ENCODE results near the gene MAVS. TPM values are rescaled to one million over a fixed set of nuclear protein-coding genes. Genes with fewer than 3 reads are reported as not detected.

MAVS gene
- total RNA-seq, result 10 to 100 TPM; 39.6 to 94.4 (median 69.7) TPM

DNA sequence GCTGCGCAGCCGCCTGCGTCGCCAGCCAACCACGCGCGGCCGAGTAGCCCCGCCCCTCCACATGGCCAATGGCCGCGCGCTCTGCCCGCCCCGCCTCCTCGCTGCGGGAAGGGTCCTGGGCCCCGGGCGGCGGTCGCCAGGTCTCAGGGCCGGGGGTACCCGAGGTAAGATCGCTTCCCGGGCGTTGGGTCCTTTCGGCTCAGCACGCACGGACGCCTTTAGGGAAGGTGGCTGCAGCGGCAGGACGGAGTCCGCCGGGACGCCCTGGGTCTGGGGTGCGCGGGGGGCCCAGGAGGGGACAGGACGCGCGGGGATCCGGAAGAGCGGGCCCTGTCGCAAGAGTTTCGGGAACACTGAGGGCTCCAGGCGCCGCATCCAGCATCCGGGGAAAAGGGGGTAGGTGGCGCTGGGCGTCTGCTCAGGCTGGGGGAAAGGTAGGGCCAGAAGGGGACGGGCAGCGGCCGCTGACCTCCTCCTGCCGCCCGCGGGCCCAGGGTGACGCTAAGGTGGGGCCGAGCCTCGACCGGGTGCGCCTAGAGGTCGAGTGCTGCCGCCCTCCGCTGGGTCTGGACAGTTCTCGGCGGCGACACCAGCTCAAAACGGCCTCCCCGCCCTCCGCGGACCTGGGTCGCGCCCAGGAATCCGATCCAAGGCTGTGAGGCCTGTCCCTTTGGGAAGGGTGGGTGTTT, at the start of gene MAVS:
Gene MAVS, plus strand, starts transcription at position 95 of the 689 bp plus-strand sequence. CDS start 7,791 bp downstream, outside the sequence.
- no peaks in the 10 kb centered on the region for H3K27me3 ChIP-seq
- peak within 1 kb of the TSS; percentile 79 to 95 (median 90) for H3K4me3 ChIP-seq
- peaks cover 0 to 33% (median 8%) of the 10 kb centered on the region in 4 donors for H3K4me1 ChIP-seq
- H3K36me3 ChIP-seq, result no peaks in the 10 kb centered on the region
- DNase-seq, result peak; percentile 87 to 95 (median 94)
- H3K27ac ChIP-seq, result peak within 1 kb of the TSS; percentile 92 to 96 (median 95)
- TF ChIP-seq POLR2A (IDR thresholded peaks at IDR 0.05), result peak; percentile 69 to 80
- TF ChIP-seq, protein P1, sequence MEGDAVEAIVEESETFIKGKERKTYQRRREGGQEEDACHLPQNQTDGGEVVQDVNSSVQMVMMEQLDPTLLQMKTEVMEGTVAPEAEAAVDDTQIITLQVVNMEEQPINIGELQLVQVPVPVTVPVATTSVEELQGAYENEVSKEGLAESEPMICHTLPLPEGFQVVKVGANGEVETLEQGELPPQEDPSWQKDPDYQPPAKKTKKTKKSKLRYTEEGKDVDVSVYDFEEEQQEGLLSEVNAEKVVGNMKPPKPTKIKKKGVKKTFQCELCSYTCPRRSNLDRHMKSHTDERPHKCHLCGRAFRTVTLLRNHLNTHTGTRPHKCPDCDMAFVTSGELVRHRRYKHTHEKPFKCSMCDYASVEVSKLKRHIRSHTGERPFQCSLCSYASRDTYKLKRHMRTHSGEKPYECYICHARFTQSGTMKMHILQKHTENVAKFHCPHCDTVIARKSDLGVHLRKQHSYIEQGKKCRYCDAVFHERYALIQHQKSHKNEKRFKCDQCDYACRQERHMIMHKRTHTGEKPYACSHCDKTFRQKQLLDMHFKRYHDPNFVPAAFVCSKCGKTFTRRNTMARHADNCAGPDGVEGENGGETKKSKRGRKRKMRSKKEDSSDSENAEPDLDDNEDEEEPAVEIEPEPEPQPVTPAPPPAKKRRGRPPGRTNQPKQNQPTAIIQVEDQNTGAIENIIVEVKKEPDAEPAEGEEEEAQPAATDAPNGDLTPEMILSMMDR (IDR thresholded peaks at IDR 0.05), result peak in 1 of 6 experiments; percentile 5
- no peaks in the 10 kb centered on the region for H3K9me3 ChIP-seq

DNA sequence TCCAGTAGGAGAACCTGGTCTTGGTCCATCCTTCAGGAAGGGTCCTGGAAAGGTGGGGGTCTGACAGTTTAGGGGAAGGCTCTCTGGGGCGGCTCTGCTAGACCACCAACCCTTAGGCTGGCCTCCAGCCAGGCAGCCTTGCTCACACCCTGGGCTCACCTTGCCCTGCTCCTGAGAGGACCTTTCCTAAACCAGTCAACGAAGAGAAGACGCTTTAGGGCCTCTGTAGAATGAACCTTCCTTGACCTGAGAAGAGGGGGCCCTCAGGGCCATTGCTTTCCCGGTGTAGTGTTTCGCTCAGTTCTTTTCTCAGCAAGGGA, 49.4 kb upstream of the MAVS start:
- no peaks in the 10 kb centered on the region for H3K27me3 ChIP-seq
- H3K36me3 ChIP-seq, result peaks cover 0 to 20% (median 0%) of the 10 kb centered on the region in 3 donors
- peak overlapping the region; percentile 96 to 97 (median 96) for H3K27ac ChIP-seq
- no peak for TF ChIP-seq POLR2A (IDR thresholded peaks at IDR 0.05)
- TF ChIP-seq, protein P1 (IDR thresholded peaks at IDR 0.05), result no peak
- no peak for DNase-seq
- peaks cover 16 to 43% (median 36%) of the 10 kb centered on the region in 4 donors for H3K4me1 ChIP-seq
- peak overlapping the region in 3 of 4 donors; percentile 73 to 85 (median 76) for H3K4me3 ChIP-seq
- no peaks in the 10 kb centered on the region for H3K9me3 ChIP-seq

DNA sequence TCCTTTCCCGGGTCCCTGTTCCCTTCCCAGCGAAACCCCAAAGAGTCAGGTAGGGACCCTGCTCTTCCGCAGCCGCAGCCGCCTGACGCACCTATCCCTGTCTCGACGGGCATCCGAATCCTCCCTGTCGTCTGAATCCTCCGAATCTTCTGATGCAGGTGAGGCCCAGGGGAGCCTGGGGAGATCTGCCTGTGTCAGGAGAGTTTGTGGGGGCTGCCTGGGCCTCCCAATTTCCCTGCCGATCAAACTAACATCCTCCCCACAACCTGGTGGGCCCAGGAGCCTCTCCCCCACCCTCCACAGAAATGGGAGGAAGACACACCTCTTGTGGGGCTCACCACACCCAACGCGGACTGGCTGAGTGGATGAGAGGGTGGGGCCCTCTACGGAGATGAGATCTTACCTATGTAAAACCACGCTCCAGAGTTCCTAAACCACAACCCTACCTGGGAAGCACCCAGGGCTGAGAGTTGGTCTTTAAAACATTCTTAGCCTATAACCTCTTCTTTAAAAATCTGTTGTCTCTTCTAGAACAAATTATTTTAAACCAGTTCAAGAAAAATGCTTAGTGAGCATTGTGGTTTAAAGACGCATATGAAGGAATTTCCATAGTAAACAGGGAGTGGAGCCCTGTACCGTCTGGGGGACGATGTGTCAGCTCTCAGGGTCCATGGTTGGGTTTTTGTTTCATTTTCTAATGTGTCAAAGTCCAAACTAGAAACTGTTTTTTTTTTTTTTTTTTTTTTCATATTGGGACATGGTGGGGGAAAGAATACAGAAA, 48.9 kb upstream of the MAVS start:
- peak in 1 of 2 donors; percentile 26 for TF ChIP-seq POLR2A (IDR thresholded peaks at IDR 0.05)
- TF ChIP-seq, protein P1 (IDR thresholded peaks at IDR 0.05), result no peak
- peaks cover 0 to 26% (median 0%) of the 10 kb centered on the region in 3 donors for H3K36me3 ChIP-seq
- H3K27ac ChIP-seq, result peak overlapping the region; percentile 96 to 97 (median 96)
- H3K27me3 ChIP-seq, result no peaks in the 10 kb centered on the region
- DNase-seq, result peak in 1 of 3 donors; percentile 47
- H3K9me3 ChIP-seq, result no peaks in the 10 kb centered on the region
- H3K4me1 ChIP-seq, result peaks cover 16 to 43% (median 36%) of the 10 kb centered on the region in 4 donors
- peak overlapping the region in 3 of 4 donors; percentile 73 to 85 (median 76) for H3K4me3 ChIP-seq

DNA sequence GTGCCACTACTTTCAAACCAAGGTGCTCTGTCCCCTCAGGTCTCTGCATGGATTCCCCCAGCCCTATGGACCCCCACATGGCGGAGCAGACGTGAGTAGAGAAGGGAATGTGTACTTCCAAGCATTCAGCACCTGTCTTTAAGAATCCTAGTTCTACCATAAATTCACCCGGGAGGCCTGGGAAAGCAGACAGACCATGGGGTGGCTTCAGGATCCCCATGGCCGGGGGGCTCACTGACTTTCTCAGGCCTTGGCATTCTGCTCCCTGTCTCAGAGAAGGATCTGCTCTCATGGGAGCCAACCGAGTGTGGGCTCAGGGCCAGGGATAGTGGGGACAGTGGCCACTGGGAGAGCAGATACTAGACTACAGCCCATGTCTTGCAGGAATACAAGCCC, 48.3 kb upstream of the MAVS start:
- Histone ChIP-seq H3K27me3 (no peaks in the 10 kb centered on the region), H3K4me1 (peaks cover 16 to 43% (median 36%) of the 10 kb centered on the region in 4 donors), H3K9me3 (no peaks in the 10 kb centered on the region), H3K4me3 (peak overlapping the region in 1 of 4 donors; percentile 73), H3K36me3 (peaks cover 0 to 32% (median 0%) of the 10 kb centered on the region in 3 donors), H3K27ac (peak overlapping the region; percentile 96 to 97 (median 96))
- DNase-seq, result no peak
- TF ChIP-seq POLR2A (IDR thresholded peaks at IDR 0.05), result no peak
- TF ChIP-seq, protein P1 (IDR thresholded peaks at IDR 0.05), result no peak

DNA sequence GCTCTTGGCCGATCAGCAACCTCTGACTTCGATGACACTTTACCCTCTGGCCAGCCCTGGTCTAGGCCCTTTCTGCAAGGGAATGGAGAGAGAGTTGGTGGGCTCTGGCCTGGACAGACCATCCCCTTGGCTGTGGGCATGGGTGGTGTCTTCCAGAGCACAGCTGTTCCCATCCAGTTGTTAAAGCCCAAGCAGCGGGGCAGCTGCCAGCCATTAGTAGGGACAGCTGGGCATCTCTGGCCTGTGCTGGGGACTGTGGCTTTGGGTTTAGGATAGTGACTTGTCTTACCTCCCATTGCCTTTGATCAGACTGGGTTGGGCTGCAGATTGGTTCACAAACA, 47.8 kb upstream of the MAVS start:
- no peak for DNase-seq
- Histone ChIP-seq H3K27ac (peak overlapping the region; percentile 96 to 97 (median 96)), H3K4me3 (no peak overlapping the region), H3K4me1 (peaks cover 16 to 43% (median 36%) of the 10 kb centered on the region in 4 donors), H3K36me3 (peaks cover 0 to 37% (median 0%) of the 10 kb centered on the region in 3 donors), H3K9me3 (no peaks in the 10 kb centered on the region), H3K27me3 (no peaks in the 10 kb centered on the region)
- TF ChIP-seq POLR2A (IDR thresholded peaks at IDR 0.05), result no peak
- TF ChIP-seq, protein P1 (IDR thresholded peaks at IDR 0.05), result no peak
